ENCODE data around the gene UXT. TPM values are rescaled to one million over a fixed set of nuclear protein-coding genes. Genes with fewer than 3 reads are reported as not detected.

Gene UXT
- total and polyA plus RNA-seq, 4 donors = 34.0 to 99.0 (median 65.3) TPM

DNA sequence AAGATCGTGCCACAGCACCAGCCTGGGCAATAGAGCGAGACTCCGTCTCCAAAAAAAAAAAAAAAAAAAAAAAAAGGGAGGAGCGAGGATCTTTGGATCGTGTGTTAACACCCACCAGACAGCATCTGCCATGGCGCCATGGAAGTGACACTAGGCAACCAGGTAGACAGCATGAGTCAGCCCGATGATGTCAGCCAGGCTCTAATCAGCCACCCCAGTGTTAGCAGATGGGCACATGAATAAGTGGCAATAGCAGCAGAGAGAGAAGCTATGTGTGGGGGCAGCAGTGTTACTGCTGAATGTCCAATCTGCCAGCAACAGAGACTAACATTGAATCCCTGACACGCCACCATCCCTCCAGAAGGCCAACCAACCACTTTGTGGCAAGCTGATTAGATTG, 45.9 kb downstream of the UXT start:
- 94% methylated on average over 8 of the region's 8 CpGs for WGBS
- no peaks in the 10 kb centered on the region for H3K9me3 ChIP-seq (ENCODE audit: control insufficient read depth in 4 of 4, low read length in 3 of 4)
- no peak overlapping the region for H3K9ac ChIP-seq (ENCODE audit: low read depth in 1 of 2, low read length in 2 of 2)
- H3K4me3 ChIP-seq (ENCODE audit: low read depth in 1 of 3, low read length in 3 of 3) = no peak overlapping the region
- TF ChIP-seq TAF1 (conservative IDR thresholded peaks at IDR 0.05) (no peak), YY1 (IDR thresholded peaks at IDR 0.05) (no peak), EGR1 (IDR thresholded peaks at IDR 0.05; ENCODE audit: low read depth in 2 of 2) (no peak), FOXA1 (IDR thresholded peaks at IDR 0.05) (no peak), HNF4A (conservative IDR thresholded peaks at IDR 0.05) (no peak)
- TF ChIP-seq, protein P1, sequence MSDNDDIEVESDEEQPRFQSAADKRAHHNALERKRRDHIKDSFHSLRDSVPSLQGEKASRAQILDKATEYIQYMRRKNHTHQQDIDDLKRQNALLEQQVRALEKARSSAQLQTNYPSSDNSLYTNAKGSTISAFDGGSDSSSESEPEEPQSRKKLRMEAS (IDR thresholded peaks at IDR 0.05) = no peak
- TF ChIP-seq, protein P2, sequence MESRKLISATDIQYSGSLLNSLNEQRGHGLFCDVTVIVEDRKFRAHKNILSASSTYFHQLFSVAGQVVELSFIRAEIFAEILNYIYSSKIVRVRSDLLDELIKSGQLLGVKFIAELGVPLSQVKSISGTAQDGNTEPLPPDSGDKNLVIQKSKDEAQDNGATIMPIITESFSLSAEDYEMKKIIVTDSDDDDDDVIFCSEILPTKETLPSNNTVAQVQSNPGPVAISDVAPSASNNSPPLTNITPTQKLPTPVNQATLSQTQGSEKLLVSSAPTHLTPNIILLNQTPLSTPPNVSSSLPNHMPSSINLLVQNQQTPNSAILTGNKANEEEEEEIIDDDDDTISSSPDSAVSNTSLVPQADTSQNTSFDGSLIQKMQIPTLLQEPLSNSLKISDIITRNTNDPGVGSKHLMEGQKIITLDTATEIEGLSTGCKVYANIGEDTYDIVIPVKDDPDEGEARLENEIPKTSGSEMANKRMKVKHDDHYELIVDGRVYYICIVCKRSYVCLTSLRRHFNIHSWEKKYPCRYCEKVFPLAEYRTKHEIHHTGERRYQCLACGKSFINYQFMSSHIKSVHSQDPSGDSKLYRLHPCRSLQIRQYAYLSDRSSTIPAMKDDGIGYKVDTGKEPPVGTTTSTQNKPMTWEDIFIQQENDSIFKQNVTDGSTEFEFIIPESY (IDR thresholded peaks at IDR 0.05) = no peak
- TF ChIP-seq, protein P3, sequence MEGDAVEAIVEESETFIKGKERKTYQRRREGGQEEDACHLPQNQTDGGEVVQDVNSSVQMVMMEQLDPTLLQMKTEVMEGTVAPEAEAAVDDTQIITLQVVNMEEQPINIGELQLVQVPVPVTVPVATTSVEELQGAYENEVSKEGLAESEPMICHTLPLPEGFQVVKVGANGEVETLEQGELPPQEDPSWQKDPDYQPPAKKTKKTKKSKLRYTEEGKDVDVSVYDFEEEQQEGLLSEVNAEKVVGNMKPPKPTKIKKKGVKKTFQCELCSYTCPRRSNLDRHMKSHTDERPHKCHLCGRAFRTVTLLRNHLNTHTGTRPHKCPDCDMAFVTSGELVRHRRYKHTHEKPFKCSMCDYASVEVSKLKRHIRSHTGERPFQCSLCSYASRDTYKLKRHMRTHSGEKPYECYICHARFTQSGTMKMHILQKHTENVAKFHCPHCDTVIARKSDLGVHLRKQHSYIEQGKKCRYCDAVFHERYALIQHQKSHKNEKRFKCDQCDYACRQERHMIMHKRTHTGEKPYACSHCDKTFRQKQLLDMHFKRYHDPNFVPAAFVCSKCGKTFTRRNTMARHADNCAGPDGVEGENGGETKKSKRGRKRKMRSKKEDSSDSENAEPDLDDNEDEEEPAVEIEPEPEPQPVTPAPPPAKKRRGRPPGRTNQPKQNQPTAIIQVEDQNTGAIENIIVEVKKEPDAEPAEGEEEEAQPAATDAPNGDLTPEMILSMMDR (IDR thresholded peaks at IDR 0.05; ENCODE audit: low read depth, low read length, missing input control) = no peak
- no peaks in the 10 kb centered on the region for H3K36me3 ChIP-seq (ENCODE audit: control insufficient read depth in 4 of 4, insufficient read depth in 3 of 4, low read depth in 1 of 4, low read length in 3 of 4)
- no peaks in the 10 kb centered on the region for H3K27me3 ChIP-seq (ENCODE audit: control insufficient read depth in 4 of 4, insufficient read depth in 4 of 4, low read length in 3 of 4)
- H3K27ac ChIP-seq (ENCODE audit: low read depth in 1 of 2, low read length in 2 of 2) = no peak overlapping the region
- no peak for DNase-seq (ENCODE audit: low spot score)
- H3K4me1 ChIP-seq (ENCODE audit: control insufficient read depth in 4 of 4, insufficient read depth in 4 of 4, low read length in 3 of 4) = no peaks in the 10 kb centered on the region

DNA sequence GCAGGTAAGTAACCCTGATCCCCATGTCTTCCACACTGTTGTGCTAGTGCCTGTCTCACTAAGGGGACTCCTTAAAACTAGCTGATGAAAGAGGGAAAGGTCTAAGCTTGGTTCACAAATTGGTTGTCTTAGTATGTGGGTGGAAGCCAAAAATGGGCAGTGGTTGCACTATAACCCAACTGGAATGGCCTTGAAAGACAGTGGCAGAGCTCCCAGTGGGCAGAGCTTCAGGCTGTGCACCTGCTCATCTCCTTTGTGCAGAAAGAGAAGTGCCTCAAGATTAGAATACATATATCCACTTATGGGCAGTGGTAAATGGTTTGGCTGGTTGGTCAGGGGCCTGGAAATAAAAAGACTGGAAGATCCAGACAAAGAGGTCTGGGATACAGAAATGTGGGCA, 46.6 kb downstream of the UXT start:
- Histone ChIP-seq H3K27me3 (ENCODE audit: control insufficient read depth in 4 of 4, insufficient read depth in 4 of 4, low read length in 3 of 4) (no peaks in the 10 kb centered on the region), H3K36me3 (ENCODE audit: control insufficient read depth in 4 of 4, insufficient read depth in 3 of 4, low read depth in 1 of 4, low read length in 3 of 4) (no peaks in the 10 kb centered on the region), H3K9me3 (ENCODE audit: control insufficient read depth in 4 of 4, low read length in 3 of 4) (no peaks in the 10 kb centered on the region), H3K9ac (ENCODE audit: low read depth in 1 of 2, low read length in 2 of 2) (no peak overlapping the region), H3K4me3 (ENCODE audit: low read depth in 1 of 3, low read length in 3 of 3) (no peak overlapping the region), H3K4me1 (ENCODE audit: control insufficient read depth in 4 of 4, insufficient read depth in 4 of 4, low read length in 3 of 4) (no peaks in the 10 kb centered on the region), H3K27ac (ENCODE audit: low read depth in 1 of 2, low read length in 2 of 2) (no peak overlapping the region)
- no peak for DNase-seq (ENCODE audit: low spot score)
- TF ChIP-seq FOXA2 (IDR thresholded peaks at IDR 0.05) = no peak
- TF ChIP-seq HNF4G (IDR thresholded peaks at IDR 0.05) = no peak
- TF ChIP-seq FOXA1 (IDR thresholded peaks at IDR 0.05) = no peak
- TF ChIP-seq SP1 (IDR thresholded peaks at IDR 0.05) = no peak
- TF ChIP-seq YY1 (IDR thresholded peaks at IDR 0.05) = no peak
- TF ChIP-seq, protein P2 (IDR thresholded peaks at IDR 0.05) = no peak
- no peak for TF ChIP-seq RAD21 (IDR thresholded peaks at IDR 0.05)
- TF ChIP-seq, protein P1 (IDR thresholded peaks at IDR 0.05) = no peak

DNA sequence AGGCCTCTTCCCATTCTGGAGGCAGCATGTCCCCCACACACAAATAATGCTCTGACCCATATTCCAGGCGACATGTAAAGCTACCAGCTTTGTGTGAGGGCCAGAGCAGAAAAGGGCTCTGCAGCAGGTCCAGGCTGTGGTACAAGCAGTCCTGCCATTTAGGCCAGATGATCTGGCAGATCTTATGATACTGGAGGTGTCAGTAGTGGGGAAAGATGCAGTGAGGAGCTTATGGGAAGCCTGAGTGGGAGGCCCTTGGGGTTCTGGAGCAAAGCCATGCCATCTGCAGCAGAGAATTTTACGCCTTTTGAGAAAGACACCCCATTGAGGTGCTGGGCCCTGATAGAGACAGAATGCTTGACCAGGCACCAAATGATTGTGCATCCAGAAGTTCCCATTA, 47.1 kb downstream of the UXT start:
- Histone ChIP-seq H3K4me3 (ENCODE audit: low read depth in 1 of 3, low read length in 3 of 3) (no peak overlapping the region), H3K36me3 (ENCODE audit: control insufficient read depth in 4 of 4, insufficient read depth in 3 of 4, low read depth in 1 of 4, low read length in 3 of 4) (no peaks in the 10 kb centered on the region), H3K9ac (ENCODE audit: low read depth in 1 of 2, low read length in 2 of 2) (no peak overlapping the region), H3K27ac (ENCODE audit: low read depth in 1 of 2, low read length in 2 of 2) (no peak overlapping the region), H3K27me3 (ENCODE audit: control insufficient read depth in 4 of 4, insufficient read depth in 4 of 4, low read length in 3 of 4) (no peaks in the 10 kb centered on the region), H3K9me3 (ENCODE audit: control insufficient read depth in 4 of 4, low read length in 3 of 4) (no peaks in the 10 kb centered on the region), H3K4me1 (ENCODE audit: control insufficient read depth in 4 of 4, insufficient read depth in 4 of 4, low read length in 3 of 4) (no peaks in the 10 kb centered on the region)
- no peak for DNase-seq (ENCODE audit: low spot score)
- WGBS = 95% methylated on average over 2 of the region's 2 CpGs
- TF ChIP-seq, protein P4, sequence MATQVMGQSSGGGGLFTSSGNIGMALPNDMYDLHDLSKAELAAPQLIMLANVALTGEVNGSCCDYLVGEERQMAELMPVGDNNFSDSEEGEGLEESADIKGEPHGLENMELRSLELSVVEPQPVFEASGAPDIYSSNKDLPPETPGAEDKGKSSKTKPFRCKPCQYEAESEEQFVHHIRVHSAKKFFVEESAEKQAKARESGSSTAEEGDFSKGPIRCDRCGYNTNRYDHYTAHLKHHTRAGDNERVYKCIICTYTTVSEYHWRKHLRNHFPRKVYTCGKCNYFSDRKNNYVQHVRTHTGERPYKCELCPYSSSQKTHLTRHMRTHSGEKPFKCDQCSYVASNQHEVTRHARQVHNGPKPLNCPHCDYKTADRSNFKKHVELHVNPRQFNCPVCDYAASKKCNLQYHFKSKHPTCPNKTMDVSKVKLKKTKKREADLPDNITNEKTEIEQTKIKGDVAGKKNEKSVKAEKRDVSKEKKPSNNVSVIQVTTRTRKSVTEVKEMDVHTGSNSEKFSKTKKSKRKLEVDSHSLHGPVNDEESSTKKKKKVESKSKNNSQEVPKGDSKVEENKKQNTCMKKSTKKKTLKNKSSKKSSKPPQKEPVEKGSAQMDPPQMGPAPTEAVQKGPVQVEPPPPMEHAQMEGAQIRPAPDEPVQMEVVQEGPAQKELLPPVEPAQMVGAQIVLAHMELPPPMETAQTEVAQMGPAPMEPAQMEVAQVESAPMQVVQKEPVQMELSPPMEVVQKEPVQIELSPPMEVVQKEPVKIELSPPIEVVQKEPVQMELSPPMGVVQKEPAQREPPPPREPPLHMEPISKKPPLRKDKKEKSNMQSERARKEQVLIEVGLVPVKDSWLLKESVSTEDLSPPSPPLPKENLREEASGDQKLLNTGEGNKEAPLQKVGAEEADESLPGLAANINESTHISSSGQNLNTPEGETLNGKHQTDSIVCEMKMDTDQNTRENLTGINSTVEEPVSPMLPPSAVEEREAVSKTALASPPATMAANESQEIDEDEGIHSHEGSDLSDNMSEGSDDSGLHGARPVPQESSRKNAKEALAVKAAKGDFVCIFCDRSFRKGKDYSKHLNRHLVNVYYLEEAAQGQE (IDR thresholded peaks at IDR 0.05) = no peak
- TF ChIP-seq GABPA (IDR thresholded peaks at IDR 0.05 in 1 of 2, conservative IDR thresholded peaks at IDR 0.05 in 1 of 2) (no peak), FOXA2 (IDR thresholded peaks at IDR 0.05) (no peak), JUND (IDR thresholded peaks at IDR 0.05) (no peak), HNF4A (conservative IDR thresholded peaks at IDR 0.05) (no peak), FOXA1 (IDR thresholded peaks at IDR 0.05) (no peak), TAF1 (conservative IDR thresholded peaks at IDR 0.05) (no peak)
- TF ChIP-seq, protein P5, sequence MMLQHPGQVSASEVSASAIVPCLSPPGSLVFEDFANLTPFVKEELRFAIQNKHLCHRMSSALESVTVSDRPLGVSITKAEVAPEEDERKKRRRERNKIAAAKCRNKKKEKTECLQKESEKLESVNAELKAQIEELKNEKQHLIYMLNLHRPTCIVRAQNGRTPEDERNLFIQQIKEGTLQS (IDR thresholded peaks at IDR 0.05) = no peak

All from liver (tissue), 9 donors.